SU-DHL-6 (cell line): ENCODE results near the gene CDH13.

Experiments used
- CTCF ChIP-seq: fragments of 200-600 bp; sonication (generic); IDR thresholded peaks from one replicate; pipeline ENCODE4 v1.5.1; 2017; ENCODE audit warnings: antibody characterized with exemption, mild to moderate bottlenecking, low read length, moderate library complexity; ENCODE audit not compliant: insufficient read depth, poor library complexity, severe bottlenecking
- EZH2phosphoT487 ChIP-seq: fragments of 200-600 bp; sonication (generic), shearing (Covaris generic); conservative IDR thresholded peaks from 2 replicates; pipeline ENCODE4 v1.6.1; 2018; ENCODE audit warnings: mild to moderate bottlenecking, antibody characterized with exemption, low read length, moderate library complexity, mixed read lengths

- no peak for TF ChIP-seq CTCF
- no peak for TF ChIP-seq EZH2phosphoT487
Measured at GRCh38 chr16:83110269-83110668, 483.5 kb downstream of the CDH13 start.
